CD14-positive monocyte (primary cell): Measurements from ENCODE around the gene SEC61G. TPM values are rescaled to one million over a fixed set of nuclear protein-coding genes. Genes with fewer than 3 reads are reported as not detected.

Experiments
- DNase-seq, 3 donors: peaks; one replicate each; pipeline ENCODE4 v3.0.0-alpha.2; 2011 to 2022
- H2AFZ ChIP-seq: 2 replicates; pipeline ENCODE4 v1.6.0; 2012; ENCODE audit warnings: mild to moderate bottlenecking, low read depth, low read length, inconsistent platforms; ENCODE audit not compliant: insufficient read depth, poor library complexity, severe bottlenecking
- H3K27ac ChIP-seq, 2 donors: 1 replicate in 1 of 2; 2 replicates in 1 of 2; pipeline ENCODE4 v1.5.1; 2012 to 2013; ENCODE audit warnings: low read length in 2 of 2, control low read depth in 1 of 2, inconsistent platforms in 1 of 2, low read depth in 1 of 2, mild to moderate bottlenecking in 1 of 2
- H3K27me3 ChIP-seq, 2 donors: one replicate each; pipeline versions ENCODE4 v1.6.0 to v1.6.1; 2011 to 2013; ENCODE audit warnings: low read length in 2 of 2; ENCODE audit not compliant: control insufficient read depth in 2 of 2, insufficient read depth in 2 of 2
- H3K36me3 ChIP-seq, 2 donors: replicated peaks in 1 of 2; 1 replicate in 1 of 2; 2 replicates in 1 of 2; pipeline versions ENCODE4 v1.5.1 to v1.6.1; 2012 to 2013; ENCODE audit warnings: low read length in 2 of 2, control low read depth in 1 of 2, inconsistent platforms in 1 of 2, mild to moderate bottlenecking in 1 of 2; ENCODE audit not compliant: insufficient read depth in 2 of 2, control insufficient read depth in 1 of 2
- H3K4me1 ChIP-seq, 2 donors: 1 replicate in 1 of 2; 2 replicates in 1 of 2; pipeline versions ENCODE4 v1.5.1 to v1.6.1; 2012 to 2013; ENCODE audit warnings: low read length in 2 of 2, control low read depth in 1 of 2, inconsistent platforms in 1 of 2, mild to moderate bottlenecking in 1 of 2, moderate library complexity in 1 of 2; ENCODE audit not compliant: insufficient read depth in 2 of 2, control insufficient read depth in 1 of 2
- H3K4me2 ChIP-seq: replicated peaks from 2 replicates; pipeline ENCODE3; 2012; ENCODE audit warnings: low read length, moderate library complexity, mild to moderate bottlenecking; ENCODE audit not compliant: poor library complexity, severe bottlenecking; ENCODE audit errors: extremely low read depth
- H3K4me3 ChIP-seq, 3 experiments: fragments of 200-600 bp in 1 of 3; sonication (generic) in 1 of 3; replicated peaks in 1 of 3; 1 replicate in 2 of 3; 2 replicates in 1 of 3; pipeline ENCODE4 v1.5.1; 2011 to 2013; ENCODE audit warnings: low read length in 3 of 3, mild to moderate bottlenecking in 3 of 3, control low read depth in 2 of 3, low read depth in 2 of 3, inconsistent platforms in 1 of 3, moderate library complexity in 1 of 3
- H3K79me2 ChIP-seq: 2 replicates; pipeline ENCODE4 v1.6.0; 2012; ENCODE audit warnings: mild to moderate bottlenecking, control low read depth, inconsistent platforms, low read length, moderate library complexity; ENCODE audit not compliant: insufficient read depth
- H3K9ac ChIP-seq: 2 replicates; pipeline ENCODE4 v1.6.0; 2017; ENCODE audit warnings: low read length, mild to moderate bottlenecking; ENCODE audit not compliant: insufficient read depth, poor library complexity, severe bottlenecking
- H3K9me3 ChIP-seq, 2 donors: replicated peaks in 1 of 2; 1 replicate in 1 of 2; 2 replicates in 1 of 2; pipeline versions ENCODE4 v1.5.1 to v1.6.1; 2012 to 2013; ENCODE audit warnings: low read length in 2 of 2, control low read depth in 1 of 2; ENCODE audit not compliant: control insufficient read depth in 1 of 2, insufficient read depth in 1 of 2
- H4K20me1 ChIP-seq: 2 replicates; pipeline ENCODE4 v1.6.0; 2012; ENCODE audit warnings: mild to moderate bottlenecking, low read length, control low read depth, moderate library complexity; ENCODE audit not compliant: insufficient read depth
- H3K27ac Mint-ChIP-seq, 7 donors: one replicate each; pipeline ENCODE4 v1.8.0; 2020; ENCODE audit warnings: mild to moderate bottlenecking in 7 of 7, mixed read lengths in 7 of 7, moderate library complexity in 6 of 7, inconsistent platforms in 2 of 7
- H3K27me3 Mint-ChIP-seq, 3 donors: one replicate each; pipeline ENCODE4 v1.8.0; 2021 to 2022; ENCODE audit warnings: low read depth in 3 of 3, mild to moderate bottlenecking in 3 of 3, mixed read lengths in 3 of 3, moderate library complexity in 3 of 3, inconsistent platforms in 1 of 3
- H3K36me3 Mint-ChIP-seq, 2 donors: one replicate each; pipeline ENCODE4 v1.8.0; 2020; ENCODE audit warnings: mixed read lengths in 2 of 2, inconsistent platforms in 1 of 2, mild to moderate bottlenecking in 1 of 2
- H3K4me1 Mint-ChIP-seq: one replicate; pipeline ENCODE4 v1.8.0; 2020; ENCODE audit warnings: mild to moderate bottlenecking, mixed read lengths
- H3K4me3 Mint-ChIP-seq, 2 donors: one replicate each; pipeline ENCODE4 v1.8.0; 2020; ENCODE audit warnings: mild to moderate bottlenecking in 2 of 2, mixed read lengths in 2 of 2, moderate library complexity in 1 of 2
- H3K9me3 Mint-ChIP-seq, 7 donors: one replicate each; pipeline ENCODE4 v1.8.0; 2020 to 2022; ENCODE audit warnings: mixed read lengths in 7 of 7, mild to moderate bottlenecking in 6 of 7, moderate library complexity in 6 of 7, inconsistent platforms in 2 of 7
- CTCF ChIP-seq: fragments of 200-600 bp; IDR thresholded peaks from one replicate; pipeline ENCODE4 v1.8.0; 2022; ENCODE audit warnings: antibody characterized with exemption, mild to moderate bottlenecking
- WGBS: methylation state at CpG from one replicate; pipeline ENCODE4 v1.1.5; 2013; ENCODE audit warnings: missing lambda C conversion rate; ENCODE audit not compliant: insufficient coverage; 5-methylcytosine and 5-hydroxymethylcytosine counted together
- intact Hi-C, 2 donors: fragments of 100-400 bp; cut with micrococcal nuclease; formaldehyde crosslinking; loops; one replicate each; pipeline versions ENCODE4 v1.15.0 to v1.15.1; 2023
- polyA plus RNA-seq, 3 donors: library from polyadenylated mRNA; depleted of rRNA in 1 of 3; unstranded in 2 of 3; stranded (reverse) in 1 of 3; fragments of 300-500 nt in 2 of 3; fragments of >200 nt in 1 of 3; fragmentation: Illumina TruSeq in 2 of 3; gene quantifications; 1 replicate in 2 of 3; 2 replicates in 1 of 3; pipeline ENCODE4 v1.2.3, GENCODE V29; 2012 to 2021

Gene SEC61G
- polyA plus RNA-seq, 3 donors: 200 to 221 (median 213) TPM

GRCh38 chr7:54778166-54778565 lies 19.2 kb upstream of the SEC61G start:
- TF ChIP-seq CTCF: no peak
- no peak overlapping the region for H3K4me3 ChIP-seq
- H3K27me3 Mint-ChIP-seq: peaks cover 0 to 5% (median 5%) of the 10 kb centered on the region in 3 donors
- no peak overlapping the region for H3K4me2 ChIP-seq
- H3K4me1 Mint-ChIP-seq: peaks cover 8% of the 10 kb centered on the region
- H3K9me3 ChIP-seq: peaks cover 0 to 10% of the 10 kb centered on the region in 2 donors
- WGBS: 94% methylated on average over 3 of the region's 9 CpGs
- H3K27me3 ChIP-seq: no peaks in the 10 kb centered on the region
- H3K27ac Mint-ChIP-seq: no peak overlapping the region
- no peak overlapping the region for H3K4me3 Mint-ChIP-seq
- H4K20me1 ChIP-seq: no peaks in the 10 kb centered on the region
- H3K36me3 ChIP-seq: no peaks in the 10 kb centered on the region
- no peaks in the 10 kb centered on the region for H3K4me1 ChIP-seq
- H3K36me3 Mint-ChIP-seq: no peaks in the 10 kb centered on the region
- no peak overlapping the region for H3K9ac ChIP-seq
- peaks cover 7 to 15% (median 8%) of the 10 kb centered on the region in 7 donors for H3K9me3 Mint-ChIP-seq
- no peak overlapping the region for H3K27ac ChIP-seq
- no peak for DNase-seq
- intact Hi-C loops: loop anchor here in 1 of 2 donors (10.0 kb wide), 1 partner anchor 477 kb away; no protein-coding TSS in a partner anchor
- H2AFZ ChIP-seq: no peak overlapping the region
- no peaks in the 10 kb centered on the region for H3K79me2 ChIP-seq

GRCh38 chr7:54774785-54775740 lies 16.1 kb upstream of the SEC61G start:
- Histone ChIP-seq H3K4me1 (no peaks in the 10 kb centered on the region), H3K4me2 (no peak overlapping the region), H3K9ac (no peak overlapping the region), H2AFZ (no peak overlapping the region), H3K27ac (no peak overlapping the region), H3K79me2 (no peaks in the 10 kb centered on the region), H3K36me3 (no peaks in the 10 kb centered on the region), H3K4me3 (no peak overlapping the region), H3K9me3 (peaks cover 0 to 10% of the 10 kb centered on the region in 2 donors), H3K27me3 (peaks cover 0 to 6% of the 10 kb centered on the region in 2 donors), H4K20me1 (no peaks in the 10 kb centered on the region)
- peaks cover 7 to 15% (median 8%) of the 10 kb centered on the region in 7 donors for H3K9me3 Mint-ChIP-seq
- TF ChIP-seq CTCF: no peak
- peaks cover 6 to 14% (median 12%) of the 10 kb centered on the region in 3 donors for H3K27me3 Mint-ChIP-seq
- no peak for DNase-seq
- H3K36me3 Mint-ChIP-seq: no peaks in the 10 kb centered on the region
- H3K4me1 Mint-ChIP-seq: peaks cover 8% of the 10 kb centered on the region
- no peak overlapping the region for H3K27ac Mint-ChIP-seq
- intact Hi-C loops: loop anchor here (5.0 to 10.0 kb wide), 2 partner anchors 62 to 480 kb away; no protein-coding TSS in a partner anchor
- 96% methylated on average over 14 of the region's 18 CpGs for WGBS
- H3K4me3 Mint-ChIP-seq: no peak overlapping the region
